Jurkat, Clone E6-1 (cell line): Measurements from ENCODE around the gene CLDN8. TPM values are rescaled to one million over a fixed set of nuclear protein-coding genes. Genes with fewer than 3 reads are reported as not detected.

Experiments
- DNase-seq: peaks from one replicate; pipeline ENCODE4 v3.0.0-alpha.2; 2011; ENCODE audit warnings: low read depth, low spot score
- H3K4me3 ChIP-seq: 2 replicates; pipeline ENCODE4 v1.5.1; 2011; ENCODE audit warnings: mild to moderate bottlenecking, low read length, control low read depth, moderate library complexity
- polyA plus RNA-seq: library from polyadenylated mRNA; unstranded; fragments of >200 nt; gene quantifications from one replicate; pipeline ENCODE4 v1.2.1, GENCODE V29; 2012; ENCODE audit warnings: missing spikeins; ENCODE audit not compliant: insufficient read length, insufficient read depth

Gene CLDN8
- not detected for polyA plus RNA-seq

DNA sequence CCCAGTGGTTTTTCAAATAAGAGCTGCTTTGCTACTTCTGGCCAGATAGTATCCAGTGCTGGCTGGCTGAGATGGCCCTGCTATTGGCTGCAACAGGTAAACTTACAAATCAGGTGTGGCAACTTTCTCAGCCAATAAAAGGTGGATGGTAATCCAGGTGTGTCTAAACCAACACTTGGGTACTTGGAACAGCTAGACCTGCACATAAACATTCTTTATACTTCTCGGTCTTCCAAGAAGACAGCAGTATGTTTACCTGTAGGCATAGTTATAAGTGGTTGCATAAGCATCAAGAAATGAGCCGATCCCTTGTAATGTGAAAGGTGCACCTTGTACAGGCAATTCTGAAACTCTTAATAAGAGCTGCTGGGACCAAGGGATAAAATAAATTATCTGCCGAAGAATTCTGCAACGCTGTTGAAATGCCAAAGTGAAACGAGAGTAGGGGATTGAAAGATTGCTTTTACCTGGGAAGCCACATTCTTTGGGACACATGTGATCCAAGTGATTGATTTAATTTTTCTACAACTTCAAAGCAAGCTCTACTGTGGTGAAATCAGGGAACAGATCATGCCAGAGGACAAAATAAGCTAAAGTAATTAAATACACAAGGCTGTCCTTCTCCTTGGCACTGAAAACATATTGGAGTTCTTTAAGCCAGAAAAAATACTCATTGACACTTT, at the start of gene CLDN8:
Gene CLDN8, minus strand, starts transcription at position 57 of the 683 bp plus-strand sequence. CDS start 172 bp downstream, outside the sequence.
- no peak for DNase-seq
- no peak within 1 kb of the TSS for H3K4me3 ChIP-seq

DNA sequence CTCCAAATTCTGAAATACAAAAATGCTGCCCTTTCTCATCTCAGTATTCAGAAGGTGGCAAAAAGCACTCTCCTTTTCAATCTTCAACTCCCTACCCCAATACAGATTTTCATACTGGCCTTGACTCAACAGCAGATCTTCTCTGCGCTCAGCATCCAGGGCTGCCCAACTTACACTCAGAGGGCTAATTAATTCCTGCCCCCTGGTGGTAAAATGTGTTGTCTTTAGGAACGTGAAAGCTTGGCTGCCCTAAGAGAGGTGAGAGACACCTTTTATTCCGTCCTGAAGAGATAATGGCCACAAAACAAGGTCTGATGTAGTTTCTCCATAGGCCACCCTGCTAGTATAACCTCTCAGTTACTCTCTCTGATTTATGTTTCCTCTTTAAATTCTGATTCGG, 41.9 kb upstream of the CLDN8 start:
- peak; percentile 37 for DNase-seq

GRCh38 chr21:30256100-30256499, 40.2 kb upstream of the CLDN8 start:
- H3K4me3 ChIP-seq = no peak overlapping the region
- DNase-seq = no peak

More for the DNA sequence above, 41.9 kb upstream of the CLDN8 start:
- H3K4me3 ChIP-seq = no peak overlapping the region

DNA sequence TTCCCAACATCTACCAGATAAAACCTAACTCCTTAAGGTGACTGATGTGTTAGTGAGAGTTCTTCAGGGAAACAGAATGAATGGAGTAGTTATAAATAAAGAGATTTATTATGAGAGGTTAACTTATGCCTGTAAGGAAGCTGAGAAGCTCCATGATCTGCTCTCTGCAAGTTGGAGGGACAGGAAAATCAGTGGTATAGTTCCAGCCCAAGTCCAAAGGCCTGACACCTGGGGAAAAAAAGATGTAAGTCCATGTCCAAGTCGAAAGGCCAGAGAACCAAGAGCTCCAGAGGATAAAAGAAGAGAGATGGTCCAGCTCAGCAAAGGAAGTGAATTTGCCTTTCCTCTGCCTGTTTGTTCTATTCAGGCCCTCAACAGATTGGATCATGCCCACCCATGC, 39.8 kb upstream of the CLDN8 start:
- DNase-seq = no peak
- no peak overlapping the region for H3K4me3 ChIP-seq

DNA sequence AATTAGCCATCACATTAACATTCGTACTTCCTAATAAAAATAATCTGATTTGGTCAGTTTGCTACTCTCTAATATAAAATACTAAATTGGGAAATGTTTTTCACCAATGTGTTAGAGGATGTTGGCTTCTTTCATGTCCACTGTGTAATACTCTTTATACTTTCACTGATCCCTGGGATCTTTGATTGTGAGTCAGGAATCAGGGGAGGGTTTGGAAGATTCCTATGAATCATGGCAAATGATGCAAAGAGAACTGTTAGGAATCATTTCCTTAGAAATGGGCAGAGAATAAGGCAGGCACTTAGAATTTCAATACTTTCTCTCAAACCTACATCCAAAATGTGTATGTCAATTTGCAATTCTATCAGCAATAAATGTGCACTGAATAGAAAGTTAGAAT, 35.9 kb upstream of the CLDN8 start:
- DNase-seq = no peak
- no peak overlapping the region for H3K4me3 ChIP-seq

- no peak overlapping the region for H3K4me3 ChIP-seq
- no peak for DNase-seq
Measured at GRCh38 chr21:30249936-30250335, 34.0 kb upstream of the CLDN8 start.

GRCh38 chr21:30248844-30249243, 32.9 kb upstream of the CLDN8 start:
- H3K4me3 ChIP-seq = no peak overlapping the region
- DNase-seq = no peak

- DNase-seq = no peak
- H3K4me3 ChIP-seq = no peak overlapping the region
Measured at GRCh38 chr21:30245061-30245460, 29.2 kb upstream of the CLDN8 start.

DNA sequence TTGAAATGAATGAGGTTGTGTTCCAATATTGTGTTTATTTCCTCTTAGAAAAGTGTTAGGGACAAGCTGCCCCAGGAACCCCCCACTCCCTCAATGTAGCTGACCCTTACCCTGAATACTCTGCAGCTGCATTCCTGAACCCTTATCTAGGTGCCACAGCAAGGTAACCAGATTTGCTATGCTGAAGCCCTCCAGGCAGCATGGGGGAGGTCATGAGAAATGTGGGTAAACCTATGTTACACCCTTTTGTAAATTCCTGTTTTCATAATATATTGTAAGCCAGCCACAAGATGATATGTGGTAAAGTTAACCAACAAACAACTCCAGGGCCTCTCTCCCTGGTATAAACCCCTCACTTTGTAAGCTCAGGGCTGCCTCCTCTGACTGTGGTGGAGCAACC, 27.8 kb upstream of the CLDN8 start:
- no peak for DNase-seq
- H3K4me3 ChIP-seq = no peak overlapping the region

DNA sequence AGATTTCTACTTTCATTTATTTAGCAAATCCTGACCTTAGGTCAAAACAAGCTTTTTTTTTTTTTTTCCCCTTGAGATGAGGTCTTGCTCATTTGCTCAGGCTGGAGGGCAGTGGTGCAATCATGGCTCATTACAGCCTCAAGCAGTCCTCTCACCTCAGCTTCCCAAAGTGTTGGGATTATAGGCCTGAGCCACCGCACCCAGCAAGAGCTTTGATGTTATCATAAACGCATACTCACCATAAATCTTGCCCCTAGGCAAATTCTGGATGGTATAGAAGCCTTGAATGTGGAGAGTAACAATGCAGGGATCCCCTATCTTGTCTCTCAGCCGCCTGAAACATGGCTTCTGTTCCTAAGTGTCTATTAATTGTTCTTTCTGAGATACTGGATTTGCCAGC, 24.8 kb upstream of the CLDN8 start:
- no peak overlapping the region for H3K4me3 ChIP-seq
- DNase-seq = no peak

- H3K4me3 ChIP-seq = no peak overlapping the region
- DNase-seq = no peak
Measured at GRCh38 chr21:30238168-30238567, 22.3 kb upstream of the CLDN8 start.

DNA sequence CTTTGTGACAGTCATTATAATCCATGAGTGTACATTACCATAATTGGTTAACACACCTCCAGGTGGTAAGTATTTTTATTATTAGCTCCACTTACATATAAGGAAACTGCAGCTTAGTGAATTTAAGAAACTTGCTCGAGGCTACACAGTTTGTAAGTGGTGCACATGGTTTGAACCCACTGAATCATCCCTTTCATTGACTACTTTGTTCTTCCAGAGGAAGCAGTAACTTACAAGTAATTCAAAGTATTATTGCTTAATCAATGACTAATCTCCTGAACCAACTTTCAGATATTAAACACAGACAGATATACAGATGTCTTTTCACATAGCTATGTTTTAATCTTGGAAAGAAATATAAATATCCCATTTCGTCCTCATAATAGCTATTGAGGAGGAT, 18.7 kb upstream of the CLDN8 start:
- DNase-seq = no peak
- H3K4me3 ChIP-seq = no peak overlapping the region

DNA sequence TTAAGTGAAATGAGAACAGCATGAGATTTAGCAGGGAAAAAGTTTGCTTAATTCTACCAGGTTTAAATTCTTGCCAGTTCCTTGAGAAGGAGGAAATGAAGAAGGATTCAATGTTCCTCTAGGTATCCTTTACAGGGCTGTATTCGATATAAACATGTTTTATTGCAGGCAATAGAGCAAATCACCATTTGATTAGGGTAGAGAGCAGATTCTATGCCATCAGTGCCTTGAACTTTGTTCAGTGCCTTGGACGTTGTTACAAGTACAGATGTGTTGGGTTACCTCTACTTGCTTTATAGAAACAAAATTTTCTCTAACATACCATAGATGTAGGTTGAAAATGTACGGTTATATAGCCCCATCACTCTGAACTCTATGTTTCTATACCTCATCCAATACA, 18.2 kb upstream of the CLDN8 start:
- DNase-seq = no peak
- no peak overlapping the region for H3K4me3 ChIP-seq

DNA sequence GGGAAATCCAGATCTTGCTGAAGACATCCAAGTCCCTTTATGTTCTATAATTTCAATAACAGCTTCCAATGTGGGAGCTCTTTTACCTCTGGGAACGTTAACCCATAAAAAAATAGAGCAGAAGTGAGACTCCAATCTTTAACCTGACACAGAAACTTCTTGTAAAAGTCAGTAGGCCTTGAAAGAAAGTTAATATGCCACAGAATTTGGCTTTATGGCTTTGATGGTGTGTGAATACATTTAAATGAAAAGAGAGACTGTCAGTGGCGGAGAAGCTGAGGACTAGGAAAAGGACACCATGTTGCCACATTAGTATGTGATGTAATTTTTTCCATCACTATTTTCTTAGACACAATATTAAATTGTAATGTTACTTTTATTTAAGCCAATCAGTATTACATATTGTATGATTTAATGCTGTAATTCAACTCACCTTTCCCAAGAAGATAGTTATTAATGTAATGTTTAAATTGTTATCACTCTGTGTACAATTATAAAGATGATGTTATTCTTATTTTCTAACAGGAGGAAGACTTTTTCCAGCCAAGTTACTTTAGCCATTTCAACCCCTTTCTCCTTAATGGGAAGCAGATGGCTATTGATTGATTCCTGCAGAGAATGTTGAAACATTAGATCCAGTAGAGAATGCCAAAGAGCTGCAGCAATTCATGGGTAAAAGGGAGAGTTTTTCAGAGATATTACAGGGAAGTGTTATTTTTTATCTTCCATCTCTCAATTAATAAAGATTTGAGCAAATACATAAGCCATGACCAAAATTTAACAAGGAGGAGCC, 17.5 kb upstream of the CLDN8 start:
- no peak overlapping the region for H3K4me3 ChIP-seq
- no peak for DNase-seq

DNA sequence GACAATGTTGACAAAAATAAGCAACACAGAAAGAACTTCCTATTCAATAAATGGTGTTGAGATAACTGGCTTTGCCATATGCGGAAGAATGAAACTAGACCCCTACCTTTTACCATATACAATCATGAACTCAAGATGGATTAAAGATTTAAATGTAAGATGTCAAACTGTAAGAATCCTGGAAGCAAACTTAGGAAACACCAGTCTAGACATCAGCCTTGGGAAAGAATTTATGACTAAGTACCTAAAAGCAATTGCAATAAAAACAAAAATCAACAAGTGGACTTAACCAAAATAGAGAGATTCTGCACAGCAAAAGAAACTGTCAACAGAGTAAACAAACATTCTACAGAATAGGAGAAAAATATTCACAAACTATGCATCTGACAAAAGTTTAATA, 16.1 kb upstream of the CLDN8 start:
- DNase-seq = no peak
- no peak overlapping the region for H3K4me3 ChIP-seq

DNA sequence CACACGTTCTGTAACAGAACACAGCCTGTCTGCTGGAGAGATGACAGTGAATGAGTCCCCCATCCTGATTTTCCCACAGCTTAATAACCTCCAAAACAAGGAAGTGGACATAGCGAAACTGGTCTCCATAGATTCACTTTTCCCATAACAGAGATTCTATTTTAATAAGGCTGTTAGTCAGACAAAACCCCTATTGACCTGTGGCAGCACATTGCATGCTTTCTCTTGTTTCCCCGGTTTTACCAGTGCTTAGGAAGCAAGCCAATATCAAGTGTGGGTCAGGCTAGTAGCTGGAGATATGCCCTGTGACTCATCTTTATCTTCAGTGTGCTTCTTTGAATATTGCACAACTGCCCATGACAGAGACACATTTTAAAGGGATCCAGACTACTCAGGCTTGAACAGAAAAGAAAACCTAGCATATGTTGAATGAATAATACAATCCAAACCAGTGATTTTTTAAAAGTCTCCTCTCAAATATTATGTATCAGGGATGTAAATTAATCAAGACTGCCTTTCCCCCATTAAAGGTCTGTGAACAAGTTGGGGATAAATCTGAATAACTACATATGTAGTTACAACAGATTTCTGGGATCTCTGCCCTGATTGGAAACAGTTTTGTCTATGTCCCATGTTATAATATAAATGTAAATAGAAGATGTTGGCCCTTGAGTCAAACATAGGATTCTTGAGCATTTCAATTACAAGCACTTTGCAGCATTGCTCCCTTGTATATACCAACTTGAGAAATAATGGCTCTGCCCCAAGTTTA, 11.9 kb upstream of the CLDN8 start:
- no peak overlapping the region for H3K4me3 ChIP-seq
- DNase-seq = no peak

DNA sequence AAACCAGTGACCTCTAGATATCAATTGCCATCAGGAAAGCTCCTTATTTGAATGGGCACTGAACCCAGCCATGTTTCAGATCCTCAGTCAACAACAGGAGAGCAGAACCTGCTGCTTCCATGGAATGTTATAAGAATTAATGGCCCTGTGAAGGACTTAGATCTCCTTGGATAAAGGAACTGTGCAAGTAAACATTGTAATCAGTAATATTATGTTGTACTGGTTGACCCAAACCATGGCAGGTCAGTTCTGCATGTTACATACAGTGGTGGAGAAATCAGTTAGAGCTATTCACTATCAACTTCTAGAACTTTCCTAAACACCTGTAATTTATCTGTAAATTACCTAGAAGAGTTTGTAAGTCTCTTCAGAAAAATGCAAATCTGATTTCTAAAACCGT, 11.2 kb upstream of the CLDN8 start:
- DNase-seq = no peak
- no peak overlapping the region for H3K4me3 ChIP-seq

DNA sequence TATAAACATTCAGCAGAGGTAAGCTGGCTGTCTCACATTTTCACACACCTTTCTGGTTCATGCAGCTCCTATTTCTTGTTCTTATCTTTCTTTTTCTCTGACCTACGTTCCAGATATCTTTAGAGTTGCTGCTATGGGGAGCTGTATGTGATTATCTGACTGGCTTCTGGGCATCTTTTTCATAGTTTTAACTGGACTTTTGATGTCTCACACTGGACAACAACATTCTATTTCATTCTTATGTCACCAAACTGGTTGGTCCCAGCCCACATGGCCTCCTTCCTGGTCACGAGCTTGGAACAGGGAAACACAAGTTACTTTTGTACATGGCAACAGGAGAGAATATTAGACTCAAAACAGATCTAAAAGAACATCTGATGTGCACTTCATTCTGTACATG, 7.7 kb upstream of the CLDN8 start:
- DNase-seq = no peak
- H3K4me3 ChIP-seq = no peak overlapping the region

DNA sequence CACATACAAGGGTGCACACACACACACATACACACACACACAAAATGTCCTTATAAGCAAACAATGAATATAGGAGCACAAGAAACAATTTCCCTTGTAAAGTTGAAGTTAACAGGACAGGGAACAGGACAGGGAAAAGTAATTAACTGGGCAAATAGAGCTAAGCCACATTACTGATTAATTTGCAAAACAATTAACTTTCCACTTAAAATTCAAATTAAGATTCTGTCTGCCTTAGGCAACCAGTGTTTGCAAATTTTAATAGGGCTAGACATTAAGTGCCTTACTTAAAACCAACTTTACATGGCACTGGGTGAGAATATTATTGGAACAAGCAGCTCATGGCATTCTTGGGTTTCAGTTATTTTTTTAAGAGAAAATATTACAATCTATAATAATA, 6.8 kb upstream of the CLDN8 start:
- H3K4me3 ChIP-seq = no peak overlapping the region
- DNase-seq = no peak

- DNase-seq = no peak
- no peak overlapping the region for H3K4me3 ChIP-seq
Measured at GRCh38 chr21:30211071-30211470, 4.8 kb downstream of the CLDN8 start.
